ENCODE data around the gene APOC3.

DNA sequence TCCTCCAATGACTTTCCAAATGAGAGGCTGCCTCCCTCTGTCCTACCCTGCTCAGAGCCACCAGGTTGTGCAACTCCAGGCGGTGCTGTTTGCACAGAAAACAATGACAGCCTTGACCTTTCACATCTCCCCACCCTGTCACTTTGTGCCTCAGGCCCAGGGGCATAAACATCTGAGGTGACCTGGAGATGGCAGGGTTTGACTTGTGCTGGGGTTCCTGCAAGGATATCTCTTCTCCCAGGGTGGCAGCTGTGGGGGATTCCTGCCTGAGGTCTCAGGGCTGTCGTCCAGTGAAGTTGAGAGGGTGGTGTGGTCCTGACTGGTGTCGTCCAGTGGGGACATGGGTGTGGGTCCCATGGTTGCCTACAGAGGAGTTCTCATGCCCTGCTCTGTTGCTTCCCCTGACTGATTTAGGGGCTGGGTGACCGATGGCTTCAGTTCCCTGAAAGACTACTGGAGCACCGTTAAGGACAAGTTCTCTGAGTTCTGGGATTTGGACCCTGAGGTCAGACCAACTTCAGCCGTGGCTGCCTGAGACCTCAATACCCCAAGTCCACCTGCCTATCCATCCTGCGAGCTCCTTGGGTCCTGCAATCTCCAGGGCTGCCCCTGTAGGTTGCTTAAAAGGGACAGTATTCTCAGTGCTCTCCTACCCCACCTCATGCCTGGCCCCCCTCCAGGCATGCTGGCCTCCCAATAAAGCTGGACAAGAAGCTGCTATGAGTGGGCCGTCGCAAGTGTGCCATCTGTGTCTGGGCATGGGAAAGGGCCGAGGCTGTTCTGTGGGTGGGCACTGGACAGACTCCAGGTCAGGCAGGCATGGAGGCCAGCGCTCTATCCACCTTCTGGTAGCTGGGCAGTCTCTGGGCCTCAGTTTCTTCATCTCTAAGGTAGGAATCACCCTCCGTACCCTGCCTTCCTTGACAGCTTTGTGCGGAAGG is 2.9 kb downstream of the APOC3 start:
- TF ChIP-seq, protein P1, sequence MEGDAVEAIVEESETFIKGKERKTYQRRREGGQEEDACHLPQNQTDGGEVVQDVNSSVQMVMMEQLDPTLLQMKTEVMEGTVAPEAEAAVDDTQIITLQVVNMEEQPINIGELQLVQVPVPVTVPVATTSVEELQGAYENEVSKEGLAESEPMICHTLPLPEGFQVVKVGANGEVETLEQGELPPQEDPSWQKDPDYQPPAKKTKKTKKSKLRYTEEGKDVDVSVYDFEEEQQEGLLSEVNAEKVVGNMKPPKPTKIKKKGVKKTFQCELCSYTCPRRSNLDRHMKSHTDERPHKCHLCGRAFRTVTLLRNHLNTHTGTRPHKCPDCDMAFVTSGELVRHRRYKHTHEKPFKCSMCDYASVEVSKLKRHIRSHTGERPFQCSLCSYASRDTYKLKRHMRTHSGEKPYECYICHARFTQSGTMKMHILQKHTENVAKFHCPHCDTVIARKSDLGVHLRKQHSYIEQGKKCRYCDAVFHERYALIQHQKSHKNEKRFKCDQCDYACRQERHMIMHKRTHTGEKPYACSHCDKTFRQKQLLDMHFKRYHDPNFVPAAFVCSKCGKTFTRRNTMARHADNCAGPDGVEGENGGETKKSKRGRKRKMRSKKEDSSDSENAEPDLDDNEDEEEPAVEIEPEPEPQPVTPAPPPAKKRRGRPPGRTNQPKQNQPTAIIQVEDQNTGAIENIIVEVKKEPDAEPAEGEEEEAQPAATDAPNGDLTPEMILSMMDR (IDR thresholded peaks at IDR 0.05; ENCODE audit: insufficient read depth, low read length), result no peak
- TF ChIP-seq, protein P2, sequence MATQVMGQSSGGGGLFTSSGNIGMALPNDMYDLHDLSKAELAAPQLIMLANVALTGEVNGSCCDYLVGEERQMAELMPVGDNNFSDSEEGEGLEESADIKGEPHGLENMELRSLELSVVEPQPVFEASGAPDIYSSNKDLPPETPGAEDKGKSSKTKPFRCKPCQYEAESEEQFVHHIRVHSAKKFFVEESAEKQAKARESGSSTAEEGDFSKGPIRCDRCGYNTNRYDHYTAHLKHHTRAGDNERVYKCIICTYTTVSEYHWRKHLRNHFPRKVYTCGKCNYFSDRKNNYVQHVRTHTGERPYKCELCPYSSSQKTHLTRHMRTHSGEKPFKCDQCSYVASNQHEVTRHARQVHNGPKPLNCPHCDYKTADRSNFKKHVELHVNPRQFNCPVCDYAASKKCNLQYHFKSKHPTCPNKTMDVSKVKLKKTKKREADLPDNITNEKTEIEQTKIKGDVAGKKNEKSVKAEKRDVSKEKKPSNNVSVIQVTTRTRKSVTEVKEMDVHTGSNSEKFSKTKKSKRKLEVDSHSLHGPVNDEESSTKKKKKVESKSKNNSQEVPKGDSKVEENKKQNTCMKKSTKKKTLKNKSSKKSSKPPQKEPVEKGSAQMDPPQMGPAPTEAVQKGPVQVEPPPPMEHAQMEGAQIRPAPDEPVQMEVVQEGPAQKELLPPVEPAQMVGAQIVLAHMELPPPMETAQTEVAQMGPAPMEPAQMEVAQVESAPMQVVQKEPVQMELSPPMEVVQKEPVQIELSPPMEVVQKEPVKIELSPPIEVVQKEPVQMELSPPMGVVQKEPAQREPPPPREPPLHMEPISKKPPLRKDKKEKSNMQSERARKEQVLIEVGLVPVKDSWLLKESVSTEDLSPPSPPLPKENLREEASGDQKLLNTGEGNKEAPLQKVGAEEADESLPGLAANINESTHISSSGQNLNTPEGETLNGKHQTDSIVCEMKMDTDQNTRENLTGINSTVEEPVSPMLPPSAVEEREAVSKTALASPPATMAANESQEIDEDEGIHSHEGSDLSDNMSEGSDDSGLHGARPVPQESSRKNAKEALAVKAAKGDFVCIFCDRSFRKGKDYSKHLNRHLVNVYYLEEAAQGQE (IDR thresholded peaks at IDR 0.05; ENCODE audit: insufficient replicate concordance, low read depth), result no peak
- no peak for TF ChIP-seq POLR2AphosphoS5 (IDR thresholded peaks at IDR 0.05; ENCODE audit: low read depth)
- TF ChIP-seq GABPA (IDR thresholded peaks at IDR 0.05; ENCODE audit: low read depth), result no peak
- TF ChIP-seq SPI1 (IDR thresholded peaks at IDR 0.05; ENCODE audit: borderline replicate concordance, low read depth), result no peak
